Measurements from ENCODE around the gene SLCO2A1.
"Not testable (repeated sequence)": the region's sequence is repeated elsewhere in the genome, so short reads cannot be mapped to it uniquely, and the experiment has no call there.

The SLCO2A1 gene

GRCh38 chr3:134075568-134075825 is 45.8 kb upstream of the SLCO2A1 start:
- no peak for DNase-seq (ENCODE audit: low read depth)
- H3K4me3 ChIP-seq (ENCODE audit: low read depth, low read length), result no peak overlapping the region
- no peak for TF ChIP-seq CTCF (IDR thresholded peaks at IDR 0.05; ENCODE audit: insufficient read depth, low read depth, low read length, missing control alignments)

- H3K4me3 ChIP-seq (ENCODE audit: low read depth, low read length), result no peak overlapping the region
- TF ChIP-seq CTCF (IDR thresholded peaks at IDR 0.05; ENCODE audit: insufficient read depth, low read depth, low read length, missing control alignments), result no peak
- no peak for DNase-seq (ENCODE audit: low read depth)
Observed at GRCh38 chr3:134074790-134075567, 45.3 kb upstream of the SLCO2A1 start.

GRCh38 chr3:134074001-134074789 is 44.5 kb upstream of the SLCO2A1 start:
- TF ChIP-seq CTCF (IDR thresholded peaks at IDR 0.05; ENCODE audit: insufficient read depth, low read depth, low read length, missing control alignments), result no peak
- DNase-seq (ENCODE audit: low read depth), result no peak
- H3K4me3 ChIP-seq (ENCODE audit: low read depth, low read length), result no peak overlapping the region

- DNase-seq (ENCODE audit: low read depth), result no peak
- no peak for TF ChIP-seq CTCF (IDR thresholded peaks at IDR 0.05; ENCODE audit: insufficient read depth, low read depth, low read length, missing control alignments)
- H3K4me3 ChIP-seq (ENCODE audit: low read depth, low read length), result no peak overlapping the region
Observed at GRCh38 chr3:134073583-134073945, 43.8 kb upstream of the SLCO2A1 start.

- no peak for TF ChIP-seq CTCF (IDR thresholded peaks at IDR 0.05; ENCODE audit: insufficient read depth, low read depth, low read length, missing control alignments)
- no peak for DNase-seq (ENCODE audit: low read depth)
- no peak overlapping the region for H3K4me3 ChIP-seq (ENCODE audit: low read depth, low read length)
Observed at GRCh38 chr3:134072881-134073582, 43.3 kb upstream of the SLCO2A1 start.

GRCh38 chr3:134070281-134070680 is 40.6 kb upstream of the SLCO2A1 start:
- H3K4me3 ChIP-seq (ENCODE audit: low read depth, low read length); DNase-seq (ENCODE audit: low read depth): not testable (repeated sequence)

- no peak overlapping the region for H3K4me3 ChIP-seq (ENCODE audit: low read depth, low read length)
- no peak for DNase-seq (ENCODE audit: low read depth)
- no peak for TF ChIP-seq CTCF (IDR thresholded peaks at IDR 0.05; ENCODE audit: insufficient read depth, low read depth, low read length, missing control alignments)
Observed at GRCh38 chr3:134068429-134068828, 38.7 kb upstream of the SLCO2A1 start.
